Measurements from ENCODE around the gene HYAL2.
A peak's percentile ranks its signal among the peaks of the same experiment; 100 is the strongest.

HYAL2 gene

DNA sequence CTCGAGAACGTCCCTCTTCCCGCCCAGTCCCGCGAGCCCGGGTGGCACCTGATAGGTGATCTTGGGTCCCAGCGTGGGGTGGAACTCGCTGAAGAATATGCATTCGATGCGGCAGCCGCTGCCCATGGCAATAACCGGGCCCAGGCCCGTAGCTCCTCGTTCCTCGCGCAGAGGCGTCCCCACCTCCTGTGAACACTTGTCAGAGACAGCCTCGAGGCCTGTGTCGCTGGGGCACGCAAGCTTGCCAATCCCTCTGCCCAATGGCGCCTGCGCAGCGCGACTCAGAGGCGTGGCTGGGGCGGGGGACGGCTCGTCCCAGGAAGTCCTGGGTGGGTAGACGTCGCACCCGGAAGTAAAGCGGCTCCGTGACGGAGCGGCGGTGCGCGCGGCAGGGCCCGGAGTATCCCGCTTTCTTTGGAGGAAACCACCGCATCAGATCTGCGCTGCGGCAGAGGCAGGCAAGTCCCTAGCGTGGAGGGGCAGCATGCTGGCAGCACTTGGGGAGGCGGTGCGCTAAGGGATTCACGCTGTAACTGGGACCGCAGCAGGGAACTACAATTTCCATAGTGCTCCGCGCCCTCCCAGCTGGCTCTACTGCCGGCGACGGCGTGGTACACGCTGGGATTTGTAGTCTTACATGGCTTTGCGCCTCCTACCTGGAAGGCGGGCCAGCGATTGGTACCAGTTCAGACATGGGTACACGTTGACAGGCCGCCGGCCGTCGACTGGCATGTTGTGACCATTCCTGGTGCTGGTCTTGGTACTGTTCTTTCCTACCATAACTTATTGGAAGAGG is 28.2 kb upstream of the HYAL2 start, which contains the start of the genes CYB561D2 and NPRL2:
Gene CYB561D2, plus strand, starts transcription at position 336 of the 796 bp plus-strand sequence. CDS start 572 bp downstream, outside the sequence.
Gene NPRL2, minus strand, starts transcription at position 249 of the 796 bp plus-strand sequence. Its CDS starts 123 bp downstream, at position 126.
- DNase-seq: peak; percentile 97

GRCh38 chr3:50350213-50350526 is 27.6 kb upstream of the HYAL2 start:
- DNase-seq: no peak

DNA sequence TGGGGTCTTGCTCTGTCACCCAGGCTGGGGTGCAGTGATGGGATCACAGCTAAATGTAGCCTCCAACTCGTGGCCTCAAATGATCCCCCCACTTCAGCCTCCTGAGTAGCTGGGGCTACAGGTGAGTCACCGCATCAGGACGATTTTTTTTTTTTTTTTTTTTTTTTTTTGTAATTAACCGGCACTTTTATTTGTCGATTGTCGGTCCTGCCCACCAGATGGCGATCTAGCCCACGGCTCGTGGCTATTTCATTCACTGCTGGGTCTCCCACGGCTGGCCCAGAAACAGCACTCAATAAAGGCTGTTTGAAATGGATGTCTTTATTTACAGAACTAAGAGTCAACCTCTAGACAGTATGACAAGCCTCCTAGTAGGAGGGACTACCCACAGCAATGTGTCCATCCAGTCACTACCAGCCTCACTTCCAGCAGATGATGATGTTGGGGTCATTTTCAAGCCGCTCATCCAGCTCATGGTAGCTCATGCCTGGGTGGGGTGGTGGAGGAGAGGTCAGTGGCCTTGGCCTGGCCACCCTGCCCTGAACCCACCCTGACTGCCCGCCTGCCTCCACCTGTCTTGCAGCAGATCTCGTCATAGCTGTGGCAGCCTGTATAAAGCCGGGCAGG is 24.8 kb upstream of the HYAL2 start:
- DNase-seq: peak; percentile 90

GRCh38 chr3:50345586-50346234 is 23.2 kb upstream of the HYAL2 start, which contains the start of gene ZMYND10:
TSS of gene ZMYND10 (minus strand) at chr3:50345732. CDS start at chr3:50345579, 153 bp downstream.
- DNase-seq: peak; percentile 90

- no peak for DNase-seq
Observed at GRCh38 chr3:50345008-50345407, 22.5 kb upstream of the HYAL2 start.

DNA sequence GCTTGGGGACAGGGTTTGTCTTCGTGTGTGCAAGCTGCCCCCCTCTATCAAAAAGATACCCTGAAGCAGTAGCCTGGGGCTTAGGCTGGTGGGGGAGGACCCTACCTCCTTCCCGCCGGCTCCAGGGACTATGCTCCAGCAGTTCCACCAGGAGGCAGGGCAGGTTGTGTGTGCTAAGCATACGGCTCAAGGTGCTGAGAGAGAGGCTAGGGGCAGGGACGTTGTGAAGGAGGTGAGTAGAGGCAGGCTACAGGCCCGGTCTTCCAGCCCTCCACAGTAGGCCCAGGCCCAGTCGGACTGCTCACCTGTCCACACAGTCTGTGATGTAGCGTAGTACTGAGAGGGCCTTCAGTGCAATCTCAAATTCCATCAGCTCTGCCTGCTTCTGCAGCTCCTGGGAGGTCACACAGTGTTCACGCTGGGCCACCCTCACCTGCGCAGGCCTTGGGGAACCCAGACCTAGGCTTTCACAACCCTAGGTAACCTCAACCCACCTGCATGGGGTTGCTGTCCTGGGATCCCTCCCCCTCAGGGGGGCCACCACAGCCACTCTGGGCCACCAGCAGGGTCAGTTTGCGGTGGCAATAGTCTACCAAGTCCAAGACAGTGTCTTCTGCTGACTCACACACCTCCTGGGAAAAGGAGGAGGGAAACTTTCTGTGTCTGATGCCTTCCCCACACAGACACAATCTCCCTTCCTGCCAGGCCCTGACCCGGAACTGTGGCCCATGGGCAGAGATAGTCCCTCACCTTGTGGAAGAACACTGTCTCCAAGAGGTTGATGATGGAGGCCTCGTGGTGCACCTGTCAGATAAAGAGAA is 20.5 kb upstream of the HYAL2 start:
- DNase-seq: no peak

DNA sequence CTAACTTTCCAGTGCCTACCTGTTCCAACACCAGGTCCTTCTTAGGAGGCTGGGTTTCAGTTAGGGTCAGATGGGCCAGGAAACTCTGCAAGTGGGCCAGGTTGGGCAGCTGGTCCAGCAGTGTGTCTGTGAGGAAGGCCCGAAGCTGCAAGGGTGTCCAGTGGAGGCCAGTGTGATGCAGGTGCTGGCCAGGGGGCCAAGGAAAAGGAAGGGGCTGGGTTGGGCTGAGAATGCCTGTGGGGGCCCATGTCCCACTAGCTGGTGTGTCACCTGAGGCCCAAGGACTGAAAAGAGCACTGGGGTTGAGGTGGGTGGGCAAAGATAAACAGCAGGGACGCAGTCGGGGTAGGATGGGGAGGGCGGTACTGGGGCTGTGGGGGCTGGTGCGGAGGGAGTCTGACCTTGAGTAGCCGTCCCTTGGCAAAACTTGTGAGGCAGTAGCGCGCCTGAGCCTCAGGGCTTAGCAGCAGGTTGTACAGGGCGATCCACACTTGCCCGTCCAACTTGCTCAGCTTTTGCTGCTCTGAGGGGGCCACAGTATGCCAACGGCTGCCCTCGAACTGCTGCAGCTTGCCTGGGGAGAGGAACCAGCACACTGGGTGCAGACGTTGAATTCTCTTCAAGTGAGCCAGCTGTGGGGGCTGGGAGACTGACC is 19.6 kb upstream of the HYAL2 start:
- no peak for DNase-seq

GRCh38 chr3:50341537-50341936 is 19.0 kb upstream of the HYAL2 start:
- DNase-seq: no peak

GRCh38 chr3:50340448-50341329 is 18.1 kb upstream of the HYAL2 start, which contains the start of gene RASSF1:
TSS of gene RASSF1 (minus strand) at chr3:50340836. CDS start at chr3:50340805, 31 bp downstream.
- peak; percentile 95 for DNase-seq

GRCh38 chr3:50340147-50340447 is 17.6 kb upstream of the HYAL2 start:
- peak; percentile 60 for DNase-seq

- no peak for DNase-seq
Observed at GRCh38 chr3:50339485-50340146, 17.1 kb upstream of the HYAL2 start.

GRCh38 chr3:50338965-50339364 is 16.4 kb upstream of the HYAL2 start:
- peak; percentile 78 for DNase-seq

DNA sequence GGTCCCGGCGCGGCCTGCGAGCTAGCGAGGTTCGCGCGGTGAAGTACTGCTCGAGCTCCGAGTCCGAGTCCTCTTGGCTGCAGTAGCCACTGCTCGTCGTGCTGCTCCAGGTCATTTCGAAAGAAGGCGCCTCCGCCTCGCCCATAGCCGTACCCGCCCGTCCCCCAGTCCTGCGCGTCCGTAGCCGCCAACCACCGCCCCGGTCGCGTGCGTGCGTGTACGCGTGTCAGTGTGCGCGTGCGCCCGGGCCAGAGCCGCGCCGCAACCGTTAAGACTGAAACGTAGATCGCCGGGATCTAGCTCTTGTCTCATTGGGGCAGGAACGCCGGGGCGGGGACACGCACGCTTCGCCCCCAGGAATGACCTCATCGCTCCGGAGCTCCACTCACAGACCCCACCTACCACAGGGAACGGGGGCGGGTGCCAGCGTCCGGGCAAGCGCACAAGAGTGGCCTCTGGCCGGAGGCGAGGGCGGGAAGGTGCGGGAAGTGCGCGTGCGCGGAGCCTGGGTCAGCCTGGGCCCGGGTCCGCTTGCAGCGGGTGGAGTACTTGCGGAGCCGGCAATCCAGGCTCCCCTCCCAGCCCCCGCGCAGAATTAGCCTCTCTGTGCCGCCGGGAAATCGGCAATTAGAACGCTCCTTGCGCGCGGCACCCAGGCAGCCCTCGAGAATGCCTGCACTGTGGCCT is 14.8 kb upstream of the HYAL2 start:
- peak; percentile 99 for DNase-seq

DNA sequence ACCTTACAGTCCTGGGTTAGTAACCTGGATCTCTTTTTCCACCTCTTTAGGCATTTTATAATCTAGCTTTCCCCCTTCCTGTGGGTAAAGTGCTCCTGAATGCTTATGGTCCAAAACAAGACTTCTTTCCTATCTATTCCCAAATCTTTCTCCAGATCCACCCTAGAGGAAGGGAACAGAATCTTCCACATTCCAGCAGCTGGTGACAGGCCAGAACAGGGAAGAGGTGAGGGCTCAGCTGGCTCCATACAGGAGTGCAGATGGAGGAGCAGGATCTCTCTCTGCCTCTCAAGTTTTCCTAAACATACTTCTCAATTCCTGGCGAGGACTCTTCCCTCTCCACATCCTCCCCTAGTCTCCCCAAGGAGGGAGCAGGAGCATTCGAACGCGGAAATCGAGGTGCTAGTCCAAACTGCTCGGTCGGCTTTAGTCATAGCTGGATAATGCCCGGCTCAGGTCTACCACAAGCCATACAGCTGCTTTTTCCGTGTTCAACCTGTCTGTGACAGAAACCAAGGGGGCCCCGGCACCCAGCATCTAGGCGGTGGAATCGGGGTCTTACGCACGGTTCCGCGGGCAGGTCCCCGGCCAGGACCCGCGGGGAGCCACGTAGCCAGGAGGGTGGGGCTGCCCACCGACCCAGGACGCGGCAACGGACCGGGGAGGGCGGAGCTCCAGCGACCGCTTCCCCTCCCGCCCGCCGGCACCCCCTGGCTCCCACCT is 14.1 kb upstream of the HYAL2 start:
- no peak for DNase-seq

GRCh38 chr3:50334339-50335075 is 12.0 kb upstream of the HYAL2 start:
- no peak for DNase-seq

GRCh38 chr3:50333744-50334328 is 11.3 kb upstream of the HYAL2 start:
- no peak for DNase-seq

GRCh38 chr3:50331364-50331907 is 8.9 kb upstream of the HYAL2 start:
- DNase-seq: no peak

DNA sequence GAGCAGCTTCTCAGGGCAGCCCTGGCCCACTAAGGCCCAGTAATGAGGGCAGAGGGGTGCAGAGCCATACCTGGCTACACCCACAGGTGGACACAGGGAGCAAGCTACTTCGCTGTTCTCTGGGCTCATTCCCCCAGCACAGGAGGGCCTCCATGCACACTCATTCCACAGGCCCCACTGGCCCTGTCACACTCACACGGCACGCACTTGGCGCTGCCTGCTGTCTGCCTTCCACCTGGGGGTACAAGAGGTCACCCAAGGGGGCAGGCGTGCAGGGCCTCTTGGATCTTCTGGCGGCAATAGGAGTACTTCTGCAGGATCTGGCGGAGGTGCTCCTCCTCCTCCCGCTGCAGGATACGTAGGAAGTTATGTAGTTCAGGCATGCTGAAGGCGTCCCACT is 7.8 kb upstream of the HYAL2 start:
- DNase-seq: no peak
